Gastroesophageal sphincter (tissue), 3 donors: ENCODE results near the gene ABHD14A.

Source experiments
- CTCF ChIP-seq, 4 experiments: fragments of 200-600 bp in 2 of 4; fragments of 450-650 bp in 2 of 4; sonication (generic) in 1 of 4; IDR thresholded peaks; one replicate each; pipeline ENCODE4 v1.5.1; 2017 to 2019; ENCODE audit warnings: antibody characterized with exemption in 4 of 4, mild to moderate bottlenecking in 2 of 4, moderate library complexity in 2 of 4
- POLR2AphosphoS5 ChIP-seq: sonication (generic); formaldehyde crosslinking; IDR thresholded peaks from one replicate; pipeline ENCODE4 v1.6.1; 2017; ENCODE audit warnings: antibody characterized with exemption

GRCh38 chr3:52005571-52005986 lies 30.7 kb downstream of the ABHD14A start:
- TF ChIP-seq CTCF (IDR thresholded peaks at IDR 0.05) = no peak
- TF ChIP-seq POLR2AphosphoS5 = no peak
